DND-41 (cell line): ENCODE results near the gene MSI2.
A peak's percentile ranks its signal among the peaks of the same experiment; 100 is the strongest.

ENCODE experiments used
- ATAC-seq: fragments of 200-7000 bp; cut with Tn5 transposase; 3 replicates; pipeline ENCODE4 v1.9.1; 2021; ENCODE audit warnings: low read depth; ENCODE audit not compliant: insufficient read depth
- DNase-seq: peaks from one replicate; pipeline ENCODE4 v3.0.0-alpha.2; 2020
- H2AFZ ChIP-seq: 2 replicates; pipeline ENCODE4 v1.6.0; 2012; ENCODE audit warnings: low read depth, low read length
- H3K27ac ChIP-seq: 2 replicates; pipeline ENCODE4 v1.5.1; 2012; ENCODE audit warnings: low read length, inconsistent platforms
- H3K27me3 ChIP-seq: fragments of 200-600 bp; sonication (generic); 2 replicates; pipeline ENCODE4 v1.6.0; 2012; ENCODE audit warnings: low read length, mild to moderate bottlenecking, inconsistent platforms; ENCODE audit not compliant: insufficient read depth, poor library complexity
- H3K36me3 ChIP-seq: 2 replicates; pipeline ENCODE4 v1.5.1; 2012; ENCODE audit warnings: low read length, inconsistent platforms; ENCODE audit not compliant: insufficient read depth
- H3K4me1 ChIP-seq: 2 replicates; pipeline ENCODE4 v1.5.1; 2012; ENCODE audit warnings: mild to moderate bottlenecking, low read length; ENCODE audit not compliant: insufficient read depth
- H3K4me2 ChIP-seq: 2 replicates; pipeline ENCODE4 v1.6.0; 2012; ENCODE audit warnings: mild to moderate bottlenecking, moderate library complexity, low read length, inconsistent platforms; ENCODE audit not compliant: insufficient read depth
- H3K4me3 ChIP-seq, 2 experiments: fragments of 200-600 bp in 1 of 2; shearing (Covaris generic) in 1 of 2; 2 replicates each; pipeline ENCODE4 v1.5.1; 2012 to 2016; ENCODE audit warnings: inconsistent platforms in 2 of 2, low read length in 2 of 2, mild to moderate bottlenecking in 2 of 2, low read depth in 1 of 2, moderate library complexity in 1 of 2
- H3K79me2 ChIP-seq: 2 replicates; pipeline ENCODE4 v1.6.0; 2012; ENCODE audit warnings: low read length, inconsistent platforms; ENCODE audit not compliant: insufficient read depth
- H3K9ac ChIP-seq: 2 replicates; pipeline ENCODE4 v1.6.0; 2012; ENCODE audit warnings: low read depth, mild to moderate bottlenecking, inconsistent platforms, low read length, moderate library complexity
- H3K9me3 ChIP-seq: 2 replicates; pipeline ENCODE4 v1.5.1; 2012; ENCODE audit warnings: low read length, moderate library complexity, mild to moderate bottlenecking, inconsistent platforms; ENCODE audit not compliant: insufficient read depth, severe bottlenecking
- H4K20me1 ChIP-seq: 2 replicates; pipeline ENCODE4 v1.6.0; 2012; ENCODE audit warnings: low read length; ENCODE audit not compliant: insufficient read depth
- CTCF ChIP-seq: IDR thresholded peaks from 2 replicates; pipeline ENCODE4 v1.5.1; 2012; ENCODE audit warnings: borderline replicate concordance, low read length, moderate library complexity, mild to moderate bottlenecking; ENCODE audit not compliant: poor library complexity, severe bottlenecking; ENCODE audit errors: extremely low read depth
- EZH2 ChIP-seq: IDR thresholded peaks from 3 replicates; pipeline ENCODE4 v1.6.1; 2012; ENCODE audit warnings: borderline replicate concordance, low read depth, mild to moderate bottlenecking, moderate library complexity, low read length, inconsistent platforms; ENCODE audit not compliant: severe bottlenecking

MSI2 gene

DNA sequence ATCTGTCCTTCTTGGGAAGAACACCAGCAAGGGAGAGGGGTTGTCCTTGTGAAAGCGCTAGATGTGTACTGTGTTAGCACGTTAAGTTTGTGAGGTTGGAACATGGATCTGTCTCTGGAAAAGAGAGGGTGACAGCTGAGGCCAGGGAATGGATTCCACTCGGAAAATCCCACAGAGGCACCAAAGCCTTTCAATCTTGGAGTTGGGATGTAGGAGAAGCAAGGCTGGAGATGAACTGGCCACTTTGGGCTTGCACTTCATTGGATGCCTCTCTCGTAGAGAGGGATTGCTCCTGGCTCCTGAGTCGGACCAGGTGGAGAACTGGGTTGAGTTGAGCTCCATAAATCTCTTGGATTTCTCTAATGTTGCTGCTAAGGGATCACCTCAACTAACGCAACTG lies 421.5 kb downstream of the MSI2 start:
- Histone ChIP-seq H3K4me2 (no peak overlapping the region), H3K4me1 (no peaks in the 10 kb centered on the region), H3K9ac (no peak overlapping the region), H4K20me1 (peaks cover 16% of the 10 kb centered on the region; the same call in 1 of the 2 replicates), H3K79me2 (peaks cover 11% of the 10 kb centered on the region), H3K4me3 (no peak overlapping the region), H3K27ac (peak overlapping the region; percentile 26; the same call in 1 of the 2 replicates), H3K9me3 (no peaks in the 10 kb centered on the region), H3K27me3 (no peaks in the 10 kb centered on the region), H3K36me3 (peaks cover 82% of the 10 kb centered on the region), H2AFZ (no peak overlapping the region)
- TF ChIP-seq CTCF = no peak
- TF ChIP-seq EZH2 = no peak
- peak; percentile 2 for DNase-seq
- ATAC-seq = no peak

DNA sequence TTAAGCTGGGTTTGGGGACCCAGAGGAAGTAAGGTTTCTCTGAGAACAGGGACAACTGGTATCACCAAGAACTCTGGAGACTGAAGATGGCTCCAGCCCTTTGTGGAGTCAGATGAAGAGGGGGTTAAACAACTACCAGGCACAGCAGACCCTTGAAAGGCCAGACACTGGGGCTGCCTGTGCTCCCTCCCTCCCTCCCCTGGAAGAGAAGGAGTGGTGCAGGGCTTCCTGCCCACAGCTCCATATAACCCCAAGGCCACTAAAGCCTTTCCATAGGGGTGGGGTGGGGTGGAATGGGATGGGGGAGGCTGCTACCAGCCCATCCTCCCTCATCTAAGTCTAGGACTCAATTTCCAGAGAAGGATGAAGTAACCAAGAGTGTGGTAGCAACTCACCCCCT lies 422.1 kb downstream of the MSI2 start:
- Histone ChIP-seq H3K4me1 (no peaks in the 10 kb centered on the region), H3K9me3 (no peaks in the 10 kb centered on the region), H2AFZ (no peak overlapping the region), H3K79me2 (peaks cover 7% of the 10 kb centered on the region; the same call in 1 of the 2 replicates), H4K20me1 (peaks cover 12% of the 10 kb centered on the region; the same call in 1 of the 2 replicates), H3K9ac (no peak overlapping the region), H3K36me3 (peaks cover 82% of the 10 kb centered on the region), H3K27me3 (no peaks in the 10 kb centered on the region), H3K4me3 (no peak overlapping the region), H3K27ac (peak overlapping the region; percentile 26; the same call in 1 of the 2 replicates), H3K4me2 (no peak overlapping the region)
- peak; percentile 8 for DNase-seq
- TF ChIP-seq CTCF (no peak), EZH2 (no peak)
- ATAC-seq = no peak

GRCh38 chr17:57679356-57679755 lies 423.0 kb downstream of the MSI2 start:
- no peak for DNase-seq
- Histone ChIP-seq H3K79me2 (peaks cover 7% of the 10 kb centered on the region; the same call in 1 of the 2 replicates), H3K4me1 (no peaks in the 10 kb centered on the region), H4K20me1 (peaks cover 12% of the 10 kb centered on the region; the same call in 1 of the 2 replicates), H3K9ac (no peak overlapping the region), H3K4me3 (no peak overlapping the region), H3K36me3 (peaks cover 84% of the 10 kb centered on the region), H3K9me3 (no peaks in the 10 kb centered on the region), H3K4me2 (no peak overlapping the region), H2AFZ (no peak overlapping the region), H3K27ac (no peak overlapping the region), H3K27me3 (no peaks in the 10 kb centered on the region)
- no peak for ATAC-seq
- TF ChIP-seq EZH2 = no peak
- TF ChIP-seq CTCF = no peak
